Measurements from ENCODE around the gene TMIGD1. TPM values are rescaled to one million over a fixed set of nuclear protein-coding genes. Genes with fewer than 3 reads are reported as not detected.

Gene TMIGD1
- total and polyA plus RNA-seq, 2 donors (not counting 3 experiments of a cell fraction or from before 2014, with no cell fraction given): not detected

DNA sequence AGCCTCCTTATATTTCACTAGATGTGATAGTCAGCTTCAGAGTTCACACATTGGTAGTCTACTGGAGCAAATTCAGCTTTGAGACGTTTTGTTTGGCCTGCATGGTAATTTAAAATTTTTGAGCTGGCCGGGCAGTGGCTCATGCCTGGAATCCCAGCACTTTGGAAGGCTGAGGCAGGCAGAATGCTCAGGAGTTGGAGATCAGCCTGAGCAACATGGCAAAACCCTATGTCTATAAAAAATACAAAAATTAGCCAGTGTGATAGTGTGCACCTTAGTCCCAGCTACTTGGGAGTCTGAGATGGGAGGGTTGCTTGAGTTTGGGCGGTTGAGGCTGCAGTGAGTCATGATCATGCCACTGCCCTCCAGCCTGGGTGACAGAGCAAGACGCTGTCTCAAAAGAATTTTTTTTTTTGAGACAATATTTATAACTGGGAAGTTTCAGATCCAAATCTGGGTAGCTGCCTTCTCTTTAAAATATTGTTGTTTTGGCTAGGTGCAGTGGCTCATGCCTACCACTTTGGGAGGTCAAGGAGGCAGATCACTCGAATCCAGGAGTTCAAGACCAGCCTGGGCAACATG, 37.3 kb downstream of the TMIGD1 start:
- no peaks in the 10 kb centered on the region for H3K9me3 ChIP-seq (replicated peaks; ENCODE audit: control insufficient read depth, insufficient read depth, low read length)
- dilution Hi-C loops (cut with MboI; ENCODE audit: extremely low pct_ligation_motif_present, low sequenced_read_pairs) (no loop called here), intact Hi-C loops (cut with micrococcal nuclease) (no loop called here)
- H3K9me1 ChIP-seq (replicated peaks; ENCODE audit: control insufficient read depth, extremely low read depth, insufficient read depth, low read length): no peaks in the 10 kb centered on the region
- H2AFZ ChIP-seq (ENCODE audit: low read depth, low read length): no peak overlapping the region
- no peaks in the 10 kb centered on the region for H3K36me3 ChIP-seq (ENCODE audit: control insufficient read depth in 2 of 2, extremely low read depth in 1 of 2, insufficient read depth in 2 of 2, low read length in 2 of 2)
- H3K27me3 ChIP-seq (ENCODE audit: control insufficient read depth in 2 of 2, insufficient read depth in 2 of 2, low read length in 2 of 2): peaks cover 0 to 2% of the 10 kb centered on the region in 2 experiments
- DNase-seq (ENCODE audit: low read depth, low spot score) (no peak), FAIRE-seq (no peak)
- H3K9ac ChIP-seq (replicated peaks; ENCODE audit: extremely low read depth, insufficient read depth, low read length): no peak overlapping the region
- POLR2A ChIA-PET: no interaction called here
- no TSS peak for BruUV-seq (replicated peaks)
- CTCF ChIA-PET: interaction anchor here (1.5 to 1.6 kb wide), 2 partner anchors 38 to 40 kb away, joined by 4 to 6 read pairs; partner anchors contain the start of gene TMIGD1
- H3K4me1 ChIP-seq (ENCODE audit: control insufficient read depth, extremely low read depth, insufficient read depth, low read length): peaks cover 5% of the 10 kb centered on the region
- H4K20me1 ChIP-seq (replicated peaks; ENCODE audit: control insufficient read depth, extremely low read depth, insufficient read depth, low read length): no peaks in the 10 kb centered on the region
- no peak overlapping the region for H3K27ac ChIP-seq (ENCODE audit: insufficient read depth, low read depth, low read length)
- no peak for TF ChIP-seq GATA2 (IDR thresholded peaks at IDR 0.05; ENCODE audit: insufficient read depth, insufficient read length, low read depth, low read length)
- TF ChIP-seq FOS (IDR thresholded peaks at IDR 0.05; ENCODE audit: borderline replicate concordance, insufficient read depth, low read length): no peak
- TF ChIP-seq POLR2AphosphoS5 (IDR thresholded peaks at IDR 0.05; ENCODE audit: insufficient read depth, low read depth, low read length): no peak
- no peak for TF ChIP-seq MYC (IDR thresholded peaks at IDR 0.05; ENCODE audit: low read depth, low read length)
- no peak for TF ChIP-seq POLR2A (IDR thresholded peaks at IDR 0.05; ENCODE audit: low read depth, low read length)
- TF ChIP-seq, protein P1, sequence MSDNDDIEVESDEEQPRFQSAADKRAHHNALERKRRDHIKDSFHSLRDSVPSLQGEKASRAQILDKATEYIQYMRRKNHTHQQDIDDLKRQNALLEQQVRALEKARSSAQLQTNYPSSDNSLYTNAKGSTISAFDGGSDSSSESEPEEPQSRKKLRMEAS (IDR thresholded peaks at IDR 0.05; ENCODE audit: insufficient read depth, insufficient read length): no peak
- no peak for TF ChIP-seq JUN (IDR thresholded peaks at IDR 0.05; ENCODE audit: borderline replicate concordance, insufficient read depth, insufficient read length, low read depth)
- TF ChIP-seq, protein P2, sequence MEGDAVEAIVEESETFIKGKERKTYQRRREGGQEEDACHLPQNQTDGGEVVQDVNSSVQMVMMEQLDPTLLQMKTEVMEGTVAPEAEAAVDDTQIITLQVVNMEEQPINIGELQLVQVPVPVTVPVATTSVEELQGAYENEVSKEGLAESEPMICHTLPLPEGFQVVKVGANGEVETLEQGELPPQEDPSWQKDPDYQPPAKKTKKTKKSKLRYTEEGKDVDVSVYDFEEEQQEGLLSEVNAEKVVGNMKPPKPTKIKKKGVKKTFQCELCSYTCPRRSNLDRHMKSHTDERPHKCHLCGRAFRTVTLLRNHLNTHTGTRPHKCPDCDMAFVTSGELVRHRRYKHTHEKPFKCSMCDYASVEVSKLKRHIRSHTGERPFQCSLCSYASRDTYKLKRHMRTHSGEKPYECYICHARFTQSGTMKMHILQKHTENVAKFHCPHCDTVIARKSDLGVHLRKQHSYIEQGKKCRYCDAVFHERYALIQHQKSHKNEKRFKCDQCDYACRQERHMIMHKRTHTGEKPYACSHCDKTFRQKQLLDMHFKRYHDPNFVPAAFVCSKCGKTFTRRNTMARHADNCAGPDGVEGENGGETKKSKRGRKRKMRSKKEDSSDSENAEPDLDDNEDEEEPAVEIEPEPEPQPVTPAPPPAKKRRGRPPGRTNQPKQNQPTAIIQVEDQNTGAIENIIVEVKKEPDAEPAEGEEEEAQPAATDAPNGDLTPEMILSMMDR (IDR thresholded peaks at IDR 0.05; ENCODE audit: extremely low read depth in 1 of 2, insufficient read depth in 1 of 2, low read depth in 1 of 2, low read length in 2 of 2): no peak
- no peak for TF ChIP-seq EZH2 (IDR thresholded peaks at IDR 0.05; ENCODE audit: borderline replicate concordance, low read depth, low read length, severe bottlenecking)
- no peak overlapping the region for H3K4me2 ChIP-seq (ENCODE audit: insufficient read depth, low read length)
- no peaks in the 10 kb centered on the region for H3K79me2 ChIP-seq (ENCODE audit: control insufficient read depth, insufficient read depth, low read length)
- no peak overlapping the region for H3K4me3 ChIP-seq (replicated peaks in 1 of 3; ENCODE audit: insufficient read depth in 1 of 3, low read depth in 1 of 3, low read length in 3 of 3)
